Cardiac fibroblast (primary cell): Measurements from ENCODE around the gene CYTH3.
A peak's percentile ranks its signal among the peaks of the same experiment; 100 is the strongest.

Experiments
- DNase-seq, 2 donors: peaks; one replicate each; pipeline versions ENCODE4 v3.0.0 to v3.0.0-alpha.2; 2010; ENCODE audit warnings: low read depth in 2 of 2
- H3K4me3 ChIP-seq, 2 donors: replicated peaks in 1 of 2; 1 replicate in 1 of 2; 2 replicates in 1 of 2; pipeline ENCODE4 v1.5.1; 2011; ENCODE audit warnings: low read depth in 2 of 2, low read length in 2 of 2, mild to moderate bottlenecking in 2 of 2, moderate library complexity in 1 of 2
- TF ChIP-seq, protein P1 (sequence below): IDR thresholded peaks from one replicate; pipeline ENCODE4 v1.5.1; 2011; ENCODE audit warnings: low read depth, mild to moderate bottlenecking, low read length, inconsistent platforms

Gene CYTH3

GRCh38 chr7:6133249-6133648 is 139.2 kb downstream of the CYTH3 start:
- no peak overlapping the region for H3K4me3 ChIP-seq
- no peak for DNase-seq
- TF ChIP-seq, protein P1, sequence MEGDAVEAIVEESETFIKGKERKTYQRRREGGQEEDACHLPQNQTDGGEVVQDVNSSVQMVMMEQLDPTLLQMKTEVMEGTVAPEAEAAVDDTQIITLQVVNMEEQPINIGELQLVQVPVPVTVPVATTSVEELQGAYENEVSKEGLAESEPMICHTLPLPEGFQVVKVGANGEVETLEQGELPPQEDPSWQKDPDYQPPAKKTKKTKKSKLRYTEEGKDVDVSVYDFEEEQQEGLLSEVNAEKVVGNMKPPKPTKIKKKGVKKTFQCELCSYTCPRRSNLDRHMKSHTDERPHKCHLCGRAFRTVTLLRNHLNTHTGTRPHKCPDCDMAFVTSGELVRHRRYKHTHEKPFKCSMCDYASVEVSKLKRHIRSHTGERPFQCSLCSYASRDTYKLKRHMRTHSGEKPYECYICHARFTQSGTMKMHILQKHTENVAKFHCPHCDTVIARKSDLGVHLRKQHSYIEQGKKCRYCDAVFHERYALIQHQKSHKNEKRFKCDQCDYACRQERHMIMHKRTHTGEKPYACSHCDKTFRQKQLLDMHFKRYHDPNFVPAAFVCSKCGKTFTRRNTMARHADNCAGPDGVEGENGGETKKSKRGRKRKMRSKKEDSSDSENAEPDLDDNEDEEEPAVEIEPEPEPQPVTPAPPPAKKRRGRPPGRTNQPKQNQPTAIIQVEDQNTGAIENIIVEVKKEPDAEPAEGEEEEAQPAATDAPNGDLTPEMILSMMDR, result no peak

GRCh38 chr7:6130007-6130587 is 142.3 kb downstream of the CYTH3 start:
- DNase-seq, result no peak
- H3K4me3 ChIP-seq, result no peak overlapping the region
- TF ChIP-seq, protein P1, result no peak

DNA sequence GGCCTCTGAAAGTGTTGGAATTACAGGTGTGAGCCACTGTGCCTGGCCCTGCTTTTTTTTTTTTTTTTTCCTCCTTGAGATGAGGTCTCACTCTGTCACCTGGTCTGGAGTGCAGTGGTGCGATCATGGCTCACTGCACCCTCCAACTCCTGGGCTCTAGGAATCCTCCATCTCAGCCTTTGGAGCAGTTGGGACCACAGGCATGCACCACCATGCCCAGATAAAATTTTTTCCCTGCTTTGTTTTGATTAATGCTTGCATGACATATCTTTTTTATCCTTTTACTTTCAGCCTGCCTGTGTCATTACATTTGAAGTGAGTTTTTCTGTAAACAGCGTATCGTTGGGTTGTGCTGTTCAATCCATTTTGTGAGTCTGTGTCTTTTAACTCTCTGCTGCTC is 144.2 kb downstream of the CYTH3 start:
- H3K4me3 ChIP-seq, result no peak overlapping the region
- no peak for DNase-seq
- TF ChIP-seq, protein P1, result no peak

- DNase-seq, result no peak
- no peak overlapping the region for H3K4me3 ChIP-seq
- TF ChIP-seq, protein P1, result no peak
These were observed 145.3 kb downstream of the CYTH3 start for GRCh38 chr7:6127110-6127490.

DNA sequence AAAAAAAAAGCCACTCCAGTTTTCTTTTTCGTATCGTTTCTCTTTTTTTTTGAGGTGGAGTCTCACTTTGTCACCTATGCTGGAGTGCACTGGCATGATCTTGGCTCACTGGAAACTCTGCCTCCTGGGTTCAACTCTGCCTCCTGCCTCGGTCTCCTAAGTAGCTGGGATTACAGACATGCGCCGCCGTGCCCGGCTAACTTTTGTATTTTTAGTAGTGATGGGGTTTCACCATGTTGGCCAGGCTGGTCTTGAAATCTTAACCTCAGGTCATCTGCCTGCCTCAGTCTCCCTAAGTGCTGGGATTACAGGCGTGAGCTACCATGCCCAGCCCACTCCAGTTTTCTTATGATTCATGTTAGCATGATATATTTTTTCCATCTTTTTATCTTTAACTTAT is 148.6 kb downstream of the CYTH3 start:
- no peak for DNase-seq
- TF ChIP-seq, protein P1, result no peak
- no peak overlapping the region for H3K4me3 ChIP-seq

DNA sequence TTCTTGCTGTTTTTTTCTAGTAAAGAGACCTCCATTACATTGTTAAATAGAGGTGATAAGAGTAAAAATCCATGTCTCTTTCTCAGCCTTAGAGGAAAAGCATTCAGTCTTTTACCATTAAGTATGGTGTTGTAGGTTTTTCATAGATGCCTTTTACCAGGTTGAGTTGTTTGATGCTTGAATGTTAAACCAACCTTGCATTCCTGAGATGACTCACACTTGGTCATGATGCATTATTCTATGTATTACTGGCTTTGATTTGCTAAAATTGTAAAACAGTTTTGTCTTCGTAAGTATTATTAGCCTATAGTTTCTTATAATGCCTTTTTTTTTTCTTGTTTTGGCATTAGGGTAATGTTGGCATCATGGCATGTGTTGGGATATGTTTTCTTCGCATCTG is 151.3 kb downstream of the CYTH3 start:
- DNase-seq, result peak in 1 of 2 donors; percentile 65
- no peak overlapping the region for H3K4me3 ChIP-seq
- TF ChIP-seq, protein P1, result no peak

DNA sequence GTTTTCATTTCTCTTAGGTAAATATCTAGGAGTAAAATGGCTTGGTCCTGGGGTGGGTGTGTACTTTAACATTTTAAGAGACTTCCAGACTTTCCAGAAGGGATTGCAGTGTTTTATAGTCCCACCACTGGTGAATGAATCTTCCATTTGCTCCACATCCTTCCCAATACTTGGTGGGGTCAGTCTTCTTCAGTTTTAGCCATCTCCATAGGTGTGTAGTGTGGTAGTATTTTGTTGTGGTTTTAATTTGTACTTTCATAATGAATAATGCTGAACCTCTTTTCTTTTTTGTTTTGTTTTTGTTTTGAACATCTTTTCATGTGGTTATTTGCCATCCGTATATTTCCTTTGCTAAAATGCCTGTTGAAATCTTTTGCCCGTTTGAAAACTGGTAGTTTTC is 154.9 kb downstream of the CYTH3 start:
- DNase-seq, result no peak
- H3K4me3 ChIP-seq, result no peak overlapping the region
- TF ChIP-seq, protein P1, result no peak
